KBM-7 (cell line): ENCODE results near the gene DIDO1.
"Not testable (repeated sequence)": the region's sequence is repeated elsewhere in the genome, so short reads cannot be mapped to it uniquely, and the experiment has no call there.

Experiments
- DNase-seq: peaks from one replicate; pipeline ENCODE4 v3.0.0-alpha.2; 2015
- in situ Hi-C: fragments of 300-500 bp; cut with MboI; formaldehyde crosslinking; loops from 2 replicates; pipeline ENCODE4 v1.14.3; 2020; ENCODE audit warnings: low sequenced_read_pairs, low pct_unique_long_range_greater_than_20kb, mixed read lengths

DIDO1 gene

GRCh38 chr20:62850333-62850974 lies 75.9 kb downstream of the DIDO1 start:
- no peak for DNase-seq
- in situ Hi-C loops: no loop called here

DNA sequence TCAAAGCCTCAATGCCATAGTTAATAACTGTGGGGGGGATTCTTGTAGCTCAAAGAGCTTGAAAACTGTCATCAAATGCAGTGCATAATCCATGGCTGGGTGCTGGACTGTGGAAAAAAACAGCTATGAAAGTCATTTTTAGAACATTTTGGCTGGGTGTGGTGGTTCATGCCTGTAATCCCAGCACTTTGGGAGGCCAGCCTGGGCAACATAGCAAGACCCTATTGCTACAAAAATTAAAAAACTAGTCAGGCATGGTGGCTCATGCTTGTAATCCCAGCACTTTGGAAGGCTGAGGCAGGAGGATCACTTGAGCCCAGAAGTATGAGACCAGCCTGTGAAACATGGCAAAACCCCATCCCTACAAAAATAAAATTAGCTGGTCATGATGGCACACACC lies 76.9 kb downstream of the DIDO1 start:
- in situ Hi-C loops: no loop called here
- no peak for DNase-seq

- DNase-seq, in situ Hi-C loops: not testable (repeated sequence)
Measured at GRCh38 chr20:62848917-62849316, 77.4 kb downstream of the DIDO1 start.

- in situ Hi-C loops: no loop called here
- DNase-seq: no peak
Measured at GRCh38 chr20:62846166-62846890, 80.0 kb downstream of the DIDO1 start.

DNA sequence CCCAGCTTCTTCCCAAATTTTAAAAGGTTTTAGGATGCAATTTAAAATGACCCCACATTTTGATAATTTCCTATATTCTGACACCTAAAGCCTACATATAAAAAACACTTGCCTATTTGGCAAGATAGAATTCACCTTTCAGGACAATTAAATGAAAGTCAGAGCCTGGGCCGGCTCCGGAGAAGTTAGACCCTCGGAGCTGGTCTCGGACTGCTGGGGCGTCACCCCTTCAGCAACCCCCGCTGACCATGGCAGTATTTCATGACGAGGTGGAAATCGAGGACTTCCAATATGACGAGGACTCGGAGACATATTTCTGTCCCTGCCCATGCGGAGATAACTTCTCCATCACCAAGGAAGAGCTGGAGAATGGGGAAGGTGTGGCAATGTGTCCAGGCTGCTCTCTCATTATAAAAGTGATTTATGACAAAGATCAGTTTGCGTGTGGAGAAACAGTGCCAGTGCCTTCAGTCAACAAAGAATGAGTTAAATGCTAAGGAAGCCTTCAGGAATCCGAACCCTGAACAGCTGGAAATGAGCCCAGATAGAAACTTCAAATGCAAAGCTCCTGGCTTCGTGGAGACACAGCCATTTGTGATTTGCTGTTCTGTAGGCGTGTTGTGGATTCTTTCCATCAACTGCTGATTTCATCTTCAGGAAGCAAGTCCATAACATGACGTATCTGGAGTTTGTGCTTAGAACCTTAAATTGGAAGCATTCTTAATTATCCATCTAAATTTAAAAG lies 80.7 kb downstream of the DIDO1 start:
- in situ Hi-C loops: no loop called here
- no peak for DNase-seq

DNA sequence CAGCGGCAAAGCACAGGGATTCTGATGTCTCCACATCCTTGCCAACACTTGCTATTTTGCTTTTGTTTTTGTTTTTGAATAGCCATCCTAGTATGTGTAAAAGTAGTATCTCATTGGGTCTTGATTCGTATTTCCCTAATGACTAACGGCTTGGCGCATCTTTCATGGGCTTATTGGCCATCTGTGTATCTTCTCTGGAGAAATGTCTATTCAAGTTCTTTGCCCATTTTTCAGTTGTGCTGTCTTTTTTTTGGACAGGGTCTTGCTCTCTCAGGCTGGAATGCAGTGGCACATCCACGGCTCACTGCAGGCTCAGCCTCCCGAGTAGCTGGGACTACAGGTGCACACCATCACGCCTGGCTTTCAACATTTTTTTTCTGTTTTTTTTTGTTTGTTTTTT lies 82.1 kb downstream of the DIDO1 start:
- in situ Hi-C loops: no loop called here
- DNase-seq: no peak

GRCh38 chr20:62843656-62844055 lies 82.6 kb downstream of the DIDO1 start:
- no peak for DNase-seq
- in situ Hi-C loops: no loop called here

DNA sequence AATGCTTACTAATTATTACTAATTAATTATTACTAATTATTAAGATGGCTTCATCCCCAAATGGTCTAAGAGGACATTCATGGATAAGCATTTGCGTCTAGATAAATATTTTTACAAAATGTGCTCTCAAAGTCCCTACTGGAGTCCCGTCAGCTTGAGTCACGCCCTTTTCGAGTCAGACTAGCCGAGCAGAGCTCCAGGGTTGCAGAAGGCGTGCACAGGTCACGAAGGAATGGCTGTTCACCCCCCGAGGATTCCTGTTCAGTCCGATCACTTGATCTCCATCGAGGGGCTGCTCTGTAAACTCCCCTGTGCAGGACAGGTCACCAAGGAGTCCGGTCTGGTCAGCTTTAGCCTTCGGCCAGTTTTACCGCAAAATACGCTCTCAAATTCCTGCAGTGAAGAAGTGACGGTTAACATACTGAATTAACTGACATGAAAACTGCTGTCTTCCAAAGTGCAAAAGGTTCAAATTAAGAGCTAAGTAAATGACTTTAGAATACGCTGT lies 84.5 kb downstream of the DIDO1 start:
- in situ Hi-C loops: no loop called here
- no peak for DNase-seq

DNA sequence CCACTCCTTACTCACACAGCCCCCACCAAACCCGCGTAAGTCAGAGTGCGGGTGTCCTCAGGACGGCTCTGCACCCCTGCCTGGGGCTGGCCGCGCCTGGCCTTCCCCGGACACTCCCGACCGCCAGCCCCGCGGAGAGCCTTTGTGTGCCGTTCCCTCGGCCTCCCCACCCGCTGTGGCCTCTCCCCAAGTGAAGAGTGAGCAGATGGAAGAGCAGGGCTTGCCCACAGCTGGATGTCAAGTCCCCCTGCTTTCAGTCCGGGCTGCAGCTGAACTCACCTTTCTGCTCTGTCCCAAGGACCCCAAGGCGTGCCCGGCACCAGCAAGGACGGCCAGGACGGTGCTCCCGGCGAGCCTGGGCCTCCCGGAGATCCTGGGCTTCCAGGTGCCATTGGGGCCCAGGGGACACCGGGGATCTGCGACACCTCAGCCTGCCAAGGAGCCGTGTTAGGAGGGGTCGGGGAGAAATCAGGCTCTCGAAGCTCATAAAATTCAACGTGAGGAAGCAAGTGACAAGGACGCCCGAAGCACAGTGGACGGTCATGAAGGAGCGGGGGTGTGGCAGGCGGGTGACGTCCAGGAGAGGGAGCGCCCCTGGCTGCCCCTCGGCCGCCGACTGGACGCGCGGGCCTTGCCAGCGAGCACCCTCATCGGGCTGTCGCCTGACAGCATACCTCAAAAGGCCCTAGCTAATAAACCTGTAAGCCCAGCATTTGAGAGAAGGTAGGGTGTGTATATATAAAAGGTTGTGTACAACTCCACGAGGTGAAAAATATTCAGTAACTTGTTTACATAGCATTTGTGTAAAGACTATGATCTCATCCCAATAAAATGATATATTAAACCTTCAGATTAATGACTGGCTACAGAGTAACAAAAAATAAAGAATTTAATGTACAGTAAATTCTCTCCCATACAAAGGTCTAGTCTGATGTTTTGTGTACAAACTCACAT lies 85.8 kb downstream of the DIDO1 start:
- in situ Hi-C loops: no loop called here
- DNase-seq: no peak

DNA sequence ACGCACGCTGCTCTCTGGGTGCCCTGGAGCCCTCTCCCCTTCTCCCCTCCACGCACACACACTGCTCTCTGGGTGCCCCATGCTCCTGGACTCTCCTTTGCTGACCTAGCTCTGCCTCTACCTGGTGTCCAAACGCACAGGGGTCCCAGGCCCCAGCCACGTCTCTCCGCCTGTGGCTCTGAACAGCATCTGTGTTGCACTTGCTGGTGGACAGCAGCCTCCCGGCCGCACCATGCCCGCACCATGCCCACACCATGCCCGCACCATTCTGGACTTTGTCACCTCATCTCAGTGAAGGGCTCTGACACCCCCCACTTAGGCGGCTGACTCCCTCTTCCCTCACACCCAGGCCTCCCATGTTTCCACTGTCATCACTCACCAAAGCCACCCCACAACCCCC lies 86.5 kb downstream of the DIDO1 start:
- no peak for DNase-seq
- in situ Hi-C loops: no loop called here

GRCh38 chr20:62839261-62839660 lies 87.0 kb downstream of the DIDO1 start:
- no peak for DNase-seq
- in situ Hi-C loops: no loop called here

DNA sequence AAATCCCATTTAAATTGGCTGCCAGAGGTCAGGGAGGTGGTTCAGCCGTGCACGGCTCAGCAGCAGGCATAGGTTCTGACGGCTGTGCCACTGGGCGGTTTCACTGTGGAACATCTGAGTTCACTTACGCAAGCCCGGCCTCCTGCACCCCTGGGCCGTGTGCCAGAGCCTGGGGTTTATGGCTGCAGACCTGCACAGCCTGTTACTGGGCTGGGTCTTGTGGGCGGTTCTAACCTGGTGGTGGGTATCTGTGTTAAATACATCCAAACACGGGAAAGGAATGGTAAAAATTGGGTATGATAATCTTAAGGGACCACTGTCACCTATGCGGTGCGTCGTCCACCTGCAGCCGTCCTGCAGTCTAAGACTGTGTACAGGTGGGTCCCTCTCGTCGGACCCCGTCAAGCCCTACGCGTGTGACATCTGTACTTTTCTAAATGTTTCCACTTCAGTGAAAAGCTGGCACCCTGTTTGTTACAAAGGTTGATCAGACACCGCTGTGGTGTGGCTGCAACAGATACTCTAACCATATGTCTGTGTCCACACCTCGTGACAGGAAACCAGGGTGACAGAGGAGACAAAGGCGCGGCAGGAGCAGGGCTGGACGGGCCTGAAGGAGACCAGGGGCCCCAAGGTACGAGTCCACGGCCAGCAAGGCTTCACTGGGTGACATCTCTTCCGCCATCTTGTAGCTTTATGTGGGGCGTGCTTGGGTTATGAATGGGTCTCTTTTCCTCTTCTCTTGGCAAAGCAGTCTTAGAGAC lies 88.0 kb downstream of the DIDO1 start:
- DNase-seq: no peak
- in situ Hi-C loops: no loop called here

- in situ Hi-C loops: no loop called here
- DNase-seq: no peak
Measured at GRCh38 chr20:62837790-62838127, 88.5 kb downstream of the DIDO1 start.

DNA sequence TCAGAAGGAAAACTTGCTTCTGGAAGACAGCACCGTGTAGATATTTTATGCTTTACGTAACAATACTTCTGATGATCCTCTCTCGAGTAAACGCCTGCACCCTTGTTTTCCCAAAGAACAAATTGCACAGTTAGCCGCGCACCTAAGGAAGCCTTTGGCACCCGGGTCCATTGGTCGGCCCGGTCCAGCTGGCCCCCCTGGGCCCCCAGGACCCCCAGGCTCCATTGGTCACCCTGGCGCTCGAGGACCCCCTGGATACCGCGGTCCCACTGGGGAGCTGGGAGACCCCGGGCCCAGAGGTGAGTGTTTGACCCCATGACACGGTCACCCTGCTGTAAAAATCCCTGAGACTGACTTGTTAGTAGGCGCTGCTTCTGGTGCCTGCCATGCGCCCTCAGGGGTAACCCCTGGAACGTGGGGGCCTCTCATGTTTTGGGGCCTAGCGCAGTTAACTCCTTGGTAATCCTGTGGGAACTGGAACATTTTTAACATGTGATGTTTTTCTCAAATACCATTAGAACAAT lies 89.3 kb downstream of the DIDO1 start:
- in situ Hi-C loops: no loop called here

GRCh38 chr20:62835931-62836861 lies 90.1 kb downstream of the DIDO1 start:
- DNase-seq: no peak
- in situ Hi-C loops: no loop called here

More for the DNA sequence above, 89.3 kb downstream of the DIDO1 start:
- DNase-seq: no peak

DNA sequence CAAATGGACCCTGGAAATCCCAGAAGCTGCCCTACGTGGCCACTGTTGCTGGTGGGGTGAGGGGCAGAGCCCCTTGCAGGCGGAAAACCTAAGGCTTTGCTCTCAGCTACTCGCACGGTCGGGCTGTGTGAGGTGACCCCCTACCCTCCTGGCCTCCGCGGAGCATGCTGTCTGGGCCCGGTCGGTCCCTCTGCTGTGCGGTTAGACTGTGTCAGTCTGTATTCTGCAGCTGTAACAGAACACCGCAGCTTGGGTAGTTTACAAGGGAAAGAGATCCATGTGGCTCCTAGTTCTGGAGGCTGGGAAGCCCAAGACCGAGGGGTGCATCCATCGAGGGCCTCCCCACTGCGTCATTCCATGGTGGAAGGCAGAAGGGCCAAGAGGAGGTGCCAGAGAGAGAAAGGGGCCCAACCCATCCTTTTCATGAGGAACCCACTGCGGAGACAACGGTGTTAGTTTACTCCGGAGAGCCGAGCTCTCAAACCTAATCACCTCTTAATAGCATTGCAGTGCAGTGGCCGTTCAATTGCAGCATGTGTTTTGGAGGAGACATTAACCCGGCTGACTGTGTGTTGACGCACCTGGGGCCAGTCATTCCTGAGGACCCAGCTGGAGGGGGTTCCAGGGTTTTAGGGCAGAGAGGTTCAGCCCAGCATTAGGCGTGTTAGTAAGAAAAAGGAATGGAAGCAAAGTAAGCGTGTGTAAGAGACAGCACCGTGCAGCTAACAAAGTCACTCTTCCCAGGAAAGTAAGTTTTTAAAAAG lies 91.2 kb downstream of the DIDO1 start:
- DNase-seq: no peak
- in situ Hi-C loops: no loop called here

- no peak for DNase-seq
- in situ Hi-C loops: no loop called here
Measured at GRCh38 chr20:62832951-62833391, 93.3 kb downstream of the DIDO1 start.
